ENCODE measurements around the gene MARCHF5. TPM values are rescaled to one million over a fixed set of nuclear protein-coding genes. Genes with fewer than 3 reads are reported as not detected.

The MARCHF5 gene
- polyA plus RNA-seq, 1 donor from 2014 or later, result 21.1 TPM

GRCh38 chr10:92284112-92284704, 6.8 kb upstream of the MARCHF5 start:
- Mint-ChIP-seq H3K36me3 (peaks cover 2% of the 10 kb centered on the region), H3K4me3 (peak overlapping the region; percentile 1 to 35 (median 8)), H3K27me3 (no peaks in the 10 kb centered on the region), H3K9me3 (no peaks in the 10 kb centered on the region), H3K27ac (peak overlapping the region in 1 of 3 donors; percentile 1), H3K4me1 (peaks cover 5 to 20% (median 15%) of the 10 kb centered on the region in 3 donors)

GRCh38 chr10:92290076-92290836, 711 bp upstream of the MARCHF5 start:
- peak overlapping the region; percentile 95 to 99 (median 98) for H3K4me3 Mint-ChIP-seq

GRCh38 chr10:92291616-92291865, 574 bp downstream of the MARCHF5 start:
- peak overlapping the region; percentile 95 to 99 (median 98) for H3K4me3 Mint-ChIP-seq
- peaks cover 13 to 38% (median 27%) of the 10 kb centered on the region in 3 donors for H3K4me1 Mint-ChIP-seq
- no peaks in the 10 kb centered on the region for H3K9me3 Mint-ChIP-seq
- no peaks in the 10 kb centered on the region for H3K27me3 Mint-ChIP-seq
- H3K36me3 Mint-ChIP-seq, result no peaks in the 10 kb centered on the region
- peak overlapping the region in 1 of 3 donors; percentile 63 for H3K27ac Mint-ChIP-seq

More at GRCh38 chr10:92290076-92290836, 711 bp upstream of the MARCHF5 start:
- H3K27me3 Mint-ChIP-seq, result no peaks in the 10 kb centered on the region
- no peaks in the 10 kb centered on the region for H3K9me3 Mint-ChIP-seq
- H3K27ac Mint-ChIP-seq, result peak overlapping the region; percentile 53 to 90 (median 87)
- no peaks in the 10 kb centered on the region for H3K36me3 Mint-ChIP-seq
- peaks cover 9 to 39% (median 23%) of the 10 kb centered on the region in 3 donors for H3K4me1 Mint-ChIP-seq

GRCh38 chr10:92291921-92292845, 1.2 kb downstream of the MARCHF5 start:
- peak overlapping the region; percentile 95 to 99 (median 98) for H3K4me3 Mint-ChIP-seq
- H3K4me1 Mint-ChIP-seq, result peaks cover 18 to 40% (median 30%) of the 10 kb centered on the region in 3 donors
- no peaks in the 10 kb centered on the region for H3K27me3 Mint-ChIP-seq
- peak overlapping the region; percentile 72 to 93 (median 77) for H3K27ac Mint-ChIP-seq
- H3K36me3 Mint-ChIP-seq, result peaks cover 2% of the 10 kb centered on the region
- no peaks in the 10 kb centered on the region for H3K9me3 Mint-ChIP-seq

GRCh38 chr10:92298487-92298886, 7.5 kb downstream of the MARCHF5 start:
- peaks cover 28 to 37% (median 36%) of the 10 kb centered on the region in 3 donors for H3K4me1 Mint-ChIP-seq
- H3K36me3 Mint-ChIP-seq, result peaks cover 12% of the 10 kb centered on the region
- peak overlapping the region in 1 of 3 donors; percentile 7 for H3K27ac Mint-ChIP-seq
- no peaks in the 10 kb centered on the region for H3K9me3 Mint-ChIP-seq
- no peaks in the 10 kb centered on the region for H3K27me3 Mint-ChIP-seq
- no peak overlapping the region for H3K4me3 Mint-ChIP-seq

- Mint-ChIP-seq H3K27me3 (no peaks in the 10 kb centered on the region), H3K9me3 (no peaks in the 10 kb centered on the region), H3K36me3 (peaks cover 10% of the 10 kb centered on the region), H3K4me1 (peaks cover 16 to 33% (median 22%) of the 10 kb centered on the region in 3 donors), H3K4me3 (no peak overlapping the region), H3K27ac (no peak overlapping the region)
These were observed 12.1 kb downstream of the MARCHF5 start for GRCh38 chr10:92303096-92303495.

GRCh38 chr10:92304061-92304460, 13.1 kb downstream of the MARCHF5 start:
- no peak overlapping the region for H3K27ac Mint-ChIP-seq
- H3K4me1 Mint-ChIP-seq, result peaks cover 13 to 32% (median 18%) of the 10 kb centered on the region in 3 donors
- no peaks in the 10 kb centered on the region for H3K27me3 Mint-ChIP-seq
- H3K4me3 Mint-ChIP-seq, result no peak overlapping the region
- no peaks in the 10 kb centered on the region for H3K9me3 Mint-ChIP-seq
- peaks cover 7% of the 10 kb centered on the region for H3K36me3 Mint-ChIP-seq

GRCh38 chr10:92305133-92306072, 14.4 kb downstream of the MARCHF5 start:
- H3K27me3 Mint-ChIP-seq, result no peaks in the 10 kb centered on the region
- peaks cover 4% of the 10 kb centered on the region for H3K36me3 Mint-ChIP-seq
- H3K9me3 Mint-ChIP-seq, result no peaks in the 10 kb centered on the region
- peak overlapping the region in 2 of 4 donors; percentile 49 to 55 for H3K4me3 Mint-ChIP-seq
- no peak overlapping the region for H3K27ac Mint-ChIP-seq
- H3K4me1 Mint-ChIP-seq, result peaks cover 13 to 30% (median 13%) of the 10 kb centered on the region in 3 donors

GRCh38 chr10:92309272-92309671, 18.3 kb downstream of the MARCHF5 start:
- peaks cover 5 to 14% (median 5%) of the 10 kb centered on the region in 3 donors for H3K4me1 Mint-ChIP-seq
- H3K9me3 Mint-ChIP-seq, result no peaks in the 10 kb centered on the region
- peaks cover 11% of the 10 kb centered on the region for H3K36me3 Mint-ChIP-seq
- no peaks in the 10 kb centered on the region for H3K27me3 Mint-ChIP-seq
- no peak overlapping the region for H3K4me3 Mint-ChIP-seq
- no peak overlapping the region for H3K27ac Mint-ChIP-seq

- Mint-ChIP-seq H3K4me3 (no peak overlapping the region), H3K36me3 (peaks cover 15% of the 10 kb centered on the region), H3K27ac (no peak overlapping the region), H3K27me3 (no peaks in the 10 kb centered on the region), H3K9me3 (no peaks in the 10 kb centered on the region), H3K4me1 (peaks cover 1 to 11% (median 3%) of the 10 kb centered on the region in 3 donors)
These were observed 22.8 kb downstream of the MARCHF5 start for GRCh38 chr10:92313750-92314149.

- peaks cover 0 to 6% (median 5%) of the 10 kb centered on the region in 3 donors for H3K4me1 Mint-ChIP-seq
- H3K4me3 Mint-ChIP-seq, result no peak overlapping the region
- H3K9me3 Mint-ChIP-seq, result no peaks in the 10 kb centered on the region
- H3K36me3 Mint-ChIP-seq, result peaks cover 19% of the 10 kb centered on the region
- H3K27ac Mint-ChIP-seq, result no peak overlapping the region
- no peaks in the 10 kb centered on the region for H3K27me3 Mint-ChIP-seq
These were observed 25.6 kb downstream of the MARCHF5 start for GRCh38 chr10:92316610-92317009.

- no peaks in the 10 kb centered on the region for H3K27me3 Mint-ChIP-seq
- H3K4me1 Mint-ChIP-seq, result peaks cover 2 to 12% (median 10%) of the 10 kb centered on the region in 3 donors
- no peaks in the 10 kb centered on the region for H3K9me3 Mint-ChIP-seq
- peaks cover 12% of the 10 kb centered on the region for H3K36me3 Mint-ChIP-seq
- H3K27ac Mint-ChIP-seq, result no peak overlapping the region
- peak overlapping the region in 1 of 4 donors; percentile 64 for H3K4me3 Mint-ChIP-seq
These were observed 32.1 kb downstream of the MARCHF5 start for GRCh38 chr10:92323079-92323478.

GRCh38 chr10:92327445-92328433, 36.8 kb downstream of the MARCHF5 start:
- Mint-ChIP-seq H3K4me1 (peaks cover 4 to 15% (median 11%) of the 10 kb centered on the region in 3 donors), H3K36me3 (peaks cover 11% of the 10 kb centered on the region), H3K4me3 (no peak overlapping the region), H3K9me3 (no peaks in the 10 kb centered on the region), H3K27ac (peak overlapping the region in 1 of 3 donors; percentile 75), H3K27me3 (no peaks in the 10 kb centered on the region)

Data from IgD-negative memory B cell (primary cell).